ENCODE measurements around the gene PPA1.
"Not testable (repeated sequence)": the region's sequence is repeated elsewhere in the genome, so short reads cannot be mapped to it uniquely, and the experiment has no call there.

Gene PPA1

DNA sequence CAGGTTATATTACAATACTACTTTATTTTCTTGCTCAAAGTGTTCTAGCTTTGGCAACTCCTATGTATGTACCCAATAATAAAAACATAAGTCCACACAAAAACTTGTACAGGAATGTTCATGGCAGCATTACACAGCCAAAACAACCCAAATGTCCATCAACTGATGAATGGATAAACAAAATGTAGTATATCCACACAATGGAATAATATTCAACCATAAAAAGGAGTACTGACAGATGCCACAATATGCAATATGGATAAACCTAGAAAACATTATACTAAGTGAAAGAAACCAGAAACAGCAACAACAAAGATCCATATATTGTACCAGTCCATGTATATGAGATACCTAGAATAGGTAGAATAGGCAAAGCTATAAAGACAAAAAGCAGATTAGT, 21.0 kb downstream of the PPA1 start:
- no peak for DNase-seq

GRCh38 chr10:70206762-70207161, 26.5 kb downstream of the PPA1 start:
- no peak for DNase-seq

GRCh38 chr10:70201105-70201504, 32.1 kb downstream of the PPA1 start:
- DNase-seq, result peak; percentile 42

DNA sequence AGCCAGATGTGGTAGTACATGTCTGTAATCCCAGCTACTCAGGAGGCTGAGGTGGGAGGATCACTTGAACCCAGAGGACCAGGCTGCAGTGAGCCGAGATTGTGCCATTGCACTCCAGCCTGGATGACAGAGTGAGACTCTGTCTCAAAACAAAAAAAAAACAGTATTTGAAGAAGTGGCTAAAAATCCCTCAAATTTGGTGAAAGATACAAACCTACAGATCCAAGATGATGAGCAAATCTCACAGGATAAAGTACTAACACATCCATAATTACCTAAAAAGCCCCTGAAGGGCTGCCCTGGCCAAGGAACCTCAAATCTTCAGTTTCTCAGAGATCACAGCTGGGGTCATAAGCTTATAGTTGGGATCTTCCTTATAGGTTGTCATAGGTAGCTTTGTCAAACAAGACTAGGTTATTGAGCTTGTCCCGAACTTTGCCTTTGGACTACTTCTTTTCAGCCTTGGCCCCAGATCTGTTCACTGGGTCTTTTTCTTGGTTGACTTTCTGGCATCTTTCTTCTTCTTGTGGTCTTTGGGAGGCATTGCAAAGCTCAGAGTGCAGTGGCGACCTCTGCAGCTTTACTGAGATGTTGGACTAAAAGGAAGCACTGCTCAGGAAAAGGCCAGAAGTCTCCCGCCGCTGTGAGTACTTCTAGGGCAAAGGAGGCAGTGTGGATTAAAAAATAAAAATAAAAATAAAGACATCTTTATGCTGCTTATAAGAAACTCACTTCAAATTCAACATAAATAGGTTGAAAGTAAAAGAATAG, 34.3 kb downstream of the PPA1 start:
- no peak for DNase-seq

DNA sequence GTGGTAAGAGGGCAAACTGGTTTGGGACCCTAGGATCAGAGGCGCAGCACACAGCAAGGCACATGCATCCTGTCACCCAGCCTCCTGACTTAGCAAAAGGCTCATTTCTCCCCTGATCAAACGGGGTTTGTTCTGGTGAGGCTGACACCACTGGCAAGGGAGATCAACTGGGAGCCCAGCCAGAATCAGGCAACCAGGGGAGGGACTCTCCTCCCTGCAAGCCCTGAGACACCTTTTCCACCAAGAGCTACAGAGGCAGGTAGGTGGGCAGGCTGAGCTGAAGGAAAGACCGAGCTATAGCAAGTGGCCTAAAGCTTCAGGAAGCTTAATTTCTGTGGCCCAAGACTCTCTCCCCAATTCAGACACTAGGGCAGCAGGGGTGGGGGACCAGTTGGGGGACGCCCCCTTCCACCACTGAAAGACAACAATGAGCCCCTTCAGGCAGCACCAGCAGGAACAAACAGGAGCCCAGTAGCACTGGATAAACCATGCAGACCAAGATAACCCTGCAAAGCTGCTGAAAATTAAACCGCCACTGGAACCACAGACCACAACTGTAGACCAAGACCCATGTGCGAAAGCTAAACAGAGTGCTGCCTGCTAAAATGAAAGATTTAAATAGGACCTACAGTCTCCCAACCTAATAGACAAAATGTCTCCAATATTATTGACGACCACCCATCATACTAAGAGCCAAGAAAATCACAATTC, 35.8 kb downstream of the PPA1 start:
- DNase-seq, result no peak

GRCh38 chr10:70193391-70193844, 39.8 kb downstream of the PPA1 start:
- no peak for DNase-seq

GRCh38 chr10:70192326-70192968, 40.8 kb downstream of the PPA1 start:
- peak; percentile 42 for DNase-seq

GRCh38 chr10:70191972-70192305, 41.3 kb downstream of the PPA1 start:
- peak; percentile 94 for DNase-seq

- DNase-seq, result no peak
These were observed 41.9 kb downstream of the PPA1 start for GRCh38 chr10:70191161-70191971.

DNA sequence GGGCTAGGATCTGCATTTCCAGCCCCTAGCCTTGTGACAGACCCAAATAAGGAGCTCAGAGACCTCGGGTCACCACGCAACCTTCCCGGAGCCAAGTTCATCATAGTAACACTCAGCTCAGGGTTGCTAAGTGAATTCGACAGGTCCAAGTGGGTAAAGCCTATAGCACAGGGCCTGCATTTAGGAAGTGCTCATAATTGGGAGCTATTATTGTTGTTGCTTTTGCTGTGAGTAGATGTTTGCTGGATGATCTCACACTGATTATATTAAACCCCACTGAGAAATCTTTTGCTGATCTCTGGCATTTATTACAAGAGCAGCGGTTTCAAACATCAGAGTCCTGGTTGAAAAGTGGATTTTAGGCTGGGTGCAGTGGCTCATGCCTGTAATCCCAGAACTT, 42.6 kb downstream of the PPA1 start:
- peak; percentile 39 for DNase-seq

DNA sequence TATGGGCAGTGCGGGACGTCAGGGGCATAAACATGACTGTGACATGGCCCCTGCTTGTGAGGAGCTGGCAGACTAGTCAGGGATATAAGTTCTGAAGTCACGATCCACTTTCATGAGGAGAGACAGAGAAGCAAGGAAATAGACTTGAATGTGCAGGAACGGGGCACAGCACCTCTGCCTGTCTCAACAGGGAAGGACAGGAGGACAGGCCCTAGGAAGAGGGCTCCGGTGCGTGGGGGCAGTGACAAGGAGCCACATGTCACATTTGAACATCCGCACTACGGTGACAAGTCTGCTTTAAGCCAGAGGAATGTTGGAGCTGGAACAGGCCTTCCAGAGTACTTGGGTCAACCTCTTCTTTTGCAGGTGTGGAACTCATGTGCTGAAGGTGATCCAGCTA, 43.1 kb downstream of the PPA1 start:
- DNase-seq, result no peak

DNA sequence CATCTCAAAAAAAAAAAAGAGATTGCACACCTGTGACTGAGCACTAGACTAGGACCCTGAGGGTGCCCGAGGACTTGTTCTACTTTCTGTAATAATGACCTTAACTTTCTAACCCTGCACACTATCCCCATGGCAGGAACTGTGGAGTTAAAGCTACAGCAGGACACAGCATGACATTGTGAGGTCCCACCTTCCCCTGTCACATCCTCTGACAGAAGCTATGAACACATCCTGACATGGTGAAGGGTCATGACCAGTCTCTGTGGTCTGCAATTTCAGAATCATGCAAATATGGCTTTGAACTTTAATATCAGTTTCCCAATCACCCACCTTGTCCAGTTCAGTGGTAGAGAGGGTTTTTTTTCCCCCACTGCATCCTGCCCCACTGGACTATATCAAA, 44.5 kb downstream of the PPA1 start:
- DNase-seq, result no peak

DNA sequence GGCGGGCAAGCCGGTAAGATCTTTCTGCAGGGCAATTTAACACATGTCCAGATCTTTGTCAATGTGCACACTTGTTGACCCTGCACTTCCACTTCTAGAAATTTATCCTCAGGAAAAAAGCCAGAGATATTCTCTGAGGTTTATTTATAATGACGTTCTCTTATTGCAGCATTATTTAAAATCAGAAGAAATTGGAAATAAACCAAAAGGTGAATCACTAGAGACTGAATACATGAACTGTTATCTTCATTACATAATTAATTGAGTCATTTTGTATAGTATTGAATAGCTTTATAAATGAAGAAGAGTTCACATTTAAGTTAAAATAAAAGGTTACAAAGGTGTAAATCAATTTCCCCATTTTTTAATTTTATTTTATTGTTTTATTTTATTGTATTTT, 46.7 kb downstream of the PPA1 start:
- DNase-seq, result no peak

DNA sequence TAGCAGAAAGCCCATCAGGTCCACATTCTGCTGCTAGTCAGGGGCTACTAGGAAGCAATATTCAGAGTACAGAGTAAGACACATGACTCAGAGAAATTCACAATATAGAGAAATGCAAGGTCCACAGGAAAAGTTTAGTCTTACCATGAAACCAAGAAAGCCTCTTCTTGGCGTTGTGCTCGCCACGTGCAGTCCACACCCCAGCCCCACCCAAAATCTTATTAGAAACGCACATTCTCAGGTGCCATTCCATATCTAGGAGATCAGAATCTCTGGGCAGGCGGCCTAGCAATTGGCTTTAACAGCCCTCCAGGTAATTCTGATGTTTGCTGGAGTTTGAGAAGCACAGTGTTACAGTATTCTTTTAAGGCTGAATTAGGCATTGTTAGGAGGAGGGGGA, 47.1 kb downstream of the PPA1 start:
- DNase-seq, result no peak

GRCh38 chr10:70183304-70183703, 49.9 kb downstream of the PPA1 start:
- no peak for DNase-seq

GRCh38 chr10:70179209-70179608, 54.0 kb downstream of the PPA1 start:
- DNase-seq, result not testable (repeated sequence)

DNA sequence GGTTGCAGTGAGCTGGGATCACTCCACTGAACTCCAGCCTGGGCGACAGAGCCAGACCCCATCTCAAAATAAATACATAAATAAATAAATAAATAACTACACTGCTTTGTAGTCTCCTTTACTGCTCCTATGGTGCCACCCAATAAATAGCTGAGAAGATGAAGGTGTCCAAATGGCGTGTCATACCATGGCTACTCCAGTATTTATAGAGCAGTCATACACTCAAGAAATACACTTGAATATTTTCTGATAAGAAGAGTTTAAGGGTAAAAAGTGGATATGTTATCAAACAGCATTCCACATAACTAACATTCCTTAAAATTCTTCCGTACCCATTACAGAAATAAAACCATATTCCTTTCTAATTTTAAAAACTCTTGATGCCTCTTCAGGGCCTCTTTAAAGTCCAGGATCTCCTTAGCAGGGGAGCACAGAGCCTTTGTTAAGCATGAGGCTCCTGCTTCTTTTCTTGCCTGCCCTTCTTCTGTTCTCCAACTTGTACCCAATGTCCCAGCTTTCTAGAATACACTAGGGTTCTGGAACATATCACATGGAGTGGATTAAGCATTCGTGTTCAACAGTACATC, 55.0 kb downstream of the PPA1 start:
- DNase-seq, result no peak

DNA sequence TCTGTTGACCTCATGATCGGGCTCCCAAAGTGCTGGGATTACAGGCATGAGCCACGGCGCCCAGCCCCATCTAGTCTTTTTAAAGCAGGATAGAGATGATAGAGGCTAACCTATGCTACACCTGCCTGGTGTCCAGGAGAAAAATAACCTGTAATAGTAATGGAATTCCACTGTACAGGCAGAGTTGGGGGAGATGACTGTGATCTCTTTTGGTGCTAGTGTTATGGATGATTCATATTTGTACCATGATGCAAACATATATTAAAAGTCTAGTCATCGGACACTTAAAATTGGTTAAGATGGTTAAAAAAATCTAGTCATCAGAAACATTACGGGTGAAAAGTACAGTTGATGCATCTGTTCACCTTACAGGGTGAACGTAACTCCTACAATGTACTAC, 56.8 kb downstream of the PPA1 start:
- DNase-seq, result no peak

DNA sequence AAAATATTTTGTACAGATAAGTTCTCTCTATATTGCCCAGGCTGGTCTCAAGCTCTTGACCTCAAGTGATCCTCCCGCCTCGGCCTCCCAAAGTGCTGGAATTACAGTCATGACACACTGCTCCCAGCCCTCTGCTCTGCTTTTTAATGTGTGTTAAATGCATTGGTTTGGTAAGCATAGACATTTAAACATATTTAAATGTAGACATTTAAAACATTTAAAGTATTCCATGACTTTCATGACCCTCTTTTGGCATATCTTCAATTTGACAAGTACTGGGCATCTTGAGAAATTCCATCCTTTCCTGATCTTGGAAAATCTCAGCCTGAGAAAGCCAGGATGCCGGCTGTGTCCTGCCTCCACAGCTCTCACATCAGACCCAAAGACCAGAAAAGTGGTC, 57.7 kb downstream of the PPA1 start:
- DNase-seq, result peak; percentile 57

GRCh38 chr10:70174058-70174741, 59.0 kb downstream of the PPA1 start:
- no peak for DNase-seq

DNA sequence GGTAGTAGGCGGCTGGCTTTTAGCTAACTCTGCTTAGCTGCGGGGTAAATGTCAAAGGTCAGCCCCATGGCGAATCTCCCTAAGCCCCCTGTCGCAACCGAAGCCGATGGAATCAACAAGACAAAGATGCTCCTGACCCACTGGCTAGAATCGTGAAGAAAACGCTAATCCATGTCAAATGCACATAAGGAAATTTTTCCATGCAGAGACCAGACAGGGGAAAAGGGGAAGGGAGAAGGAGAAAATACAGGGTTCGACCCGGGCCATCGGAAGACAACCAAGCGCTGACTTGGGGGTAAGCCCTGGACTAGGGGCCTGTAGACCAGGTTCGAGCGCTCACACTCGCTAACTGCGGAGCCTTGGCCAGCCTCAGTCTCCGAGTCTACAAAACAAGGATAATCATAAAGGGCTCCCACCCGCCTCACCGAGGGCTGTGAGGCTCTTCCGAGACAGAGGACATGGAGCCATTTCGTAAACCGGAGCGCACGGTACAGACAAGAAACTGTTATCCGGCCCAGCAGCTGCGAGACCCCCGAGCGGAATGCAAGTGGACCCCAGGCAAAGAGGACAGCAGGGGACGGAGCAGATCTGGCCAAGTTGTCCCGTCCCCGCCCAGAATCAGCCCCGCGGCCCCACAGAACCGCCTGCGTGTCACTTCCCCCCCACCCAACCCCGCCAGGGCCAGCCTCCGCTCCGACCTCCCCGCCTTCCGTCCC, 63.4 kb downstream of the PPA1 start:
- no peak for DNase-seq
